Measurements from ENCODE around the gene MAP3K2.

MAP3K2 gene

GRCh38 chr2:127431408-127432023, 43.7 kb upstream of the MAP3K2 start:
- Histone ChIP-seq H3K9ac (ENCODE audit: low read length) (no peak overlapping the region), H3K27me3 (ENCODE audit: insufficient read depth, low read length) (no peaks in the 10 kb centered on the region), H2AFZ (ENCODE audit: low read length) (no peak overlapping the region), H3F3A (ENCODE audit: insufficient read depth, low read length) (no peaks in the 10 kb centered on the region), H3K9me2 (ENCODE audit: low read depth, low read length) (no peaks in the 10 kb centered on the region), H3K4me3 (ENCODE audit: low read depth, low read length, poor library complexity, severe bottlenecking) (no peak overlapping the region), H3K79me2 (ENCODE audit: insufficient read depth, low read length) (no peaks in the 10 kb centered on the region), H3K9me3 (ENCODE audit: low read length) (no peaks in the 10 kb centered on the region), H3K36me3 (ENCODE audit: insufficient read depth, low read length) (no peaks in the 10 kb centered on the region), H3K27ac (ENCODE audit: low read depth, low read length, poor library complexity, severe bottlenecking) (no peak overlapping the region), H3K4me2 (ENCODE audit: low read length) (no peak overlapping the region), H4K20me1 (ENCODE audit: insufficient read depth, low read length) (no peaks in the 10 kb centered on the region), H3K4me1 (ENCODE audit: insufficient read depth, low read length, severe bottlenecking) (no peaks in the 10 kb centered on the region)
- TF ChIP-seq EZH2 (IDR thresholded peaks at IDR 0.05; ENCODE audit: borderline replicate concordance, low read length) (no peak), CTCF (IDR thresholded peaks at IDR 0.05; ENCODE audit: low read length) (no peak)

- Histone ChIP-seq H3K9me2 (ENCODE audit: low read depth, low read length) (no peaks in the 10 kb centered on the region), H3K4me1 (ENCODE audit: insufficient read depth, low read length, severe bottlenecking) (no peaks in the 10 kb centered on the region), H3K4me3 (ENCODE audit: low read depth, low read length, poor library complexity, severe bottlenecking) (no peak overlapping the region), H3K9ac (ENCODE audit: low read length) (no peak overlapping the region), H3K4me2 (ENCODE audit: low read length) (no peak overlapping the region), H2AFZ (ENCODE audit: low read length) (no peak overlapping the region), H3K27ac (ENCODE audit: low read depth, low read length, poor library complexity, severe bottlenecking) (no peak overlapping the region), H3K79me2 (ENCODE audit: insufficient read depth, low read length) (no peaks in the 10 kb centered on the region), H3K27me3 (ENCODE audit: insufficient read depth, low read length) (no peaks in the 10 kb centered on the region), H3F3A (ENCODE audit: insufficient read depth, low read length) (no peaks in the 10 kb centered on the region), H4K20me1 (ENCODE audit: insufficient read depth, low read length) (no peaks in the 10 kb centered on the region), H3K36me3 (ENCODE audit: insufficient read depth, low read length) (no peaks in the 10 kb centered on the region), H3K9me3 (ENCODE audit: low read length) (no peaks in the 10 kb centered on the region)
- TF ChIP-seq CTCF (IDR thresholded peaks at IDR 0.05; ENCODE audit: low read length): no peak
Measured at GRCh38 chr2:127429844-127430425, 42.2 kb upstream of the MAP3K2 start.

DNA sequence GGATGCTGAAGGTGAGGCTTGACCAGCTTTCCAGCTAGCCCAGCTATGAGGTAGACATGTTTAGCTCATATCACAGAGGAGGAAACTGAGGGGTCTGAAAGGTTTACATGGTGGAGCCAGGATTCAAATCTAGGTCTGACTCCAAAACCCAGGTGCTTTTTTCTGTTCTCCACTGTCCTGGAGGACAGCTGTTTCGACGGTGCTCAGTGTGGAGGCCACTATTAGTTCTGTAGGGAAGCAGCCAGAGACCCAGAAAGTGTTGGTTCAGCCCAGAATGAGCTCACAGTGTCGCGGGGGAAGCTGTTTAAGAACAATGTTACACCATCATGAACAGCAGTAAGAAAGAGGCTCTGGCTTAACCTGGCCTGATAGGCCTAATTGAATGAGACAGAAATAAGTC, 41.5 kb upstream of the MAP3K2 start:
- Histone ChIP-seq H3K9ac (ENCODE audit: low read length) (no peak overlapping the region), H3F3A (ENCODE audit: insufficient read depth, low read length) (no peaks in the 10 kb centered on the region), H3K4me3 (ENCODE audit: low read depth, low read length, poor library complexity, severe bottlenecking) (no peak overlapping the region), H3K9me2 (ENCODE audit: low read depth, low read length) (no peaks in the 10 kb centered on the region), H4K20me1 (ENCODE audit: insufficient read depth, low read length) (no peaks in the 10 kb centered on the region), H3K4me2 (ENCODE audit: low read length) (no peak overlapping the region), H3K79me2 (ENCODE audit: insufficient read depth, low read length) (no peaks in the 10 kb centered on the region), H3K36me3 (ENCODE audit: insufficient read depth, low read length) (no peaks in the 10 kb centered on the region), H2AFZ (ENCODE audit: low read length) (no peak overlapping the region), H3K4me1 (ENCODE audit: insufficient read depth, low read length, severe bottlenecking) (no peaks in the 10 kb centered on the region), H3K27ac (ENCODE audit: low read depth, low read length, poor library complexity, severe bottlenecking) (no peak overlapping the region), H3K27me3 (ENCODE audit: insufficient read depth, low read length) (no peaks in the 10 kb centered on the region), H3K9me3 (ENCODE audit: low read length) (no peaks in the 10 kb centered on the region)
- TF ChIP-seq EZH2 (IDR thresholded peaks at IDR 0.05; ENCODE audit: borderline replicate concordance, low read length) (no peak), CTCF (IDR thresholded peaks at IDR 0.05; ENCODE audit: low read length) (no peak)

All from OCI-LY1 (cell line).